Ramos (cell line): ENCODE results near the gene PLEKHN1.

ENCODE experiments used
- in situ Hi-C: fragments of 300-500 bp; cut with MboI; formaldehyde crosslinking; loops from one replicate; pipeline ENCODE4 v1.14.3; 2022; ENCODE audit warnings: low sequenced_read_pairs; ENCODE audit not compliant: unreplicated experiment

Gene PLEKHN1, protein sequence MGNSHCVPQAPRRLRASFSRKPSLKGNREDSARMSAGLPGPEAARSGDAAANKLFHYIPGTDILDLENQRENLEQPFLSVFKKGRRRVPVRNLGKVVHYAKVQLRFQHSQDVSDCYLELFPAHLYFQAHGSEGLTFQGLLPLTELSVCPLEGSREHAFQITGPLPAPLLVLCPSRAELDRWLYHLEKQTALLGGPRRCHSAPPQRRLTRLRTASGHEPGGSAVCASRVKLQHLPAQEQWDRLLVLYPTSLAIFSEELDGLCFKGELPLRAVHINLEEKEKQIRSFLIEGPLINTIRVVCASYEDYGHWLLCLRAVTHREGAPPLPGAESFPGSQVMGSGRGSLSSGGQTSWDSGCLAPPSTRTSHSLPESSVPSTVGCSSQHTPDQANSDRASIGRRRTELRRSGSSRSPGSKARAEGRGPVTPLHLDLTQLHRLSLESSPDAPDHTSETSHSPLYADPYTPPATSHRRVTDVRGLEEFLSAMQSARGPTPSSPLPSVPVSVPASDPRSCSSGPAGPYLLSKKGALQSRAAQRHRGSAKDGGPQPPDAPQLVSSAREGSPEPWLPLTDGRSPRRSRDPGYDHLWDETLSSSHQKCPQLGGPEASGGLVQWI

DNA sequence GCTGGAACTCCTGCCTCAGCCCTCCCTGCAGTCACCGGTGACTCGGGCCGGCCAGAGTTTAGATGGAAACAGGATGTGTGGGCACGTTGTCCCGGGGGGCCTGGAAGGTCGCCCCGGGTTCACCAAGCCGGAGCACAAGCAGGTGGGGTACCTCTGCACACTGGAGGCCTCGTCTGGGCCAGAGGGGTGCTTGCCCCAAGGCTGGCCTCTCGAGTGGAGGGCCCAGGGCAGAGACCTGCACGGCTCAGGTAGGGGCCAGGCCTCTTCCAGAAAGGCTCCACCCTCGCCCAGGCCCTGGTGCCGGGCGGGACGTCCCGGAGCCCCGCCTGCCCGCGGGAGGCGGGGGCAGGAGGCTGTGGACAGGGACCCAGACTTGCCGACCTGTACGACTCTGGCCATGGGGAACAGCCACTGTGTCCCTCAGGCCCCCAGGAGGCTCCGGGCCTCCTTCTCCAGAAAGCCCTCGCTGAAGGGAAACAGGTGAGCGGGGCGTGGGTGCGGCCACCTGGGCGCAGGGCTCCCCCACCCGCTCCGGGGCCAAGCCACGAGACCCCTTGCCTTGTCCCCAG, at the start of gene PLEKHN1:
PLEKHN1 (plus strand) TSS at position 348 of the 569 bp plus-strand sequence; CDS start at position 398, 50 bp downstream.
- in situ Hi-C loops: no loop called here

DNA sequence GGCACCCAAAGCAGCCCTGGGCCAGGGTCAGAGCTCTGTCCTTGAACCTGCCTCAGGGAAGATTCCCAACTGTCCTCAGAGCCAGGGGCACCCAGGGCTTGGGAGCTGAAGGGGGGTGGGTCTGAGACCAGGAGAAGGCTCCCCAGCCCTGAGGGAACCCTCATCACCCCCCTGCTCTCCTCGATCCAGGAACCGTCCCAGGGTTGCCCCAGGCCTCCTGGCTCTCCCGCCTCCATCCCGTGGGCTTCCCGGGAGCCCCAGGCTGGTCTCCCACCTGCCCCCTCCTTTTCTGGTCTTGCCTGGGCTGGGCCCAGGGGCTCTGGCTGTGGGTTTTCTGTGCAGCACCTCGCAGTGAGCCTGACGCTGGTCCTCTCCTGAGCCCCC, 49.2 kb upstream of the PLEKHN1 start:
- in situ Hi-C loops: no loop called here

DNA sequence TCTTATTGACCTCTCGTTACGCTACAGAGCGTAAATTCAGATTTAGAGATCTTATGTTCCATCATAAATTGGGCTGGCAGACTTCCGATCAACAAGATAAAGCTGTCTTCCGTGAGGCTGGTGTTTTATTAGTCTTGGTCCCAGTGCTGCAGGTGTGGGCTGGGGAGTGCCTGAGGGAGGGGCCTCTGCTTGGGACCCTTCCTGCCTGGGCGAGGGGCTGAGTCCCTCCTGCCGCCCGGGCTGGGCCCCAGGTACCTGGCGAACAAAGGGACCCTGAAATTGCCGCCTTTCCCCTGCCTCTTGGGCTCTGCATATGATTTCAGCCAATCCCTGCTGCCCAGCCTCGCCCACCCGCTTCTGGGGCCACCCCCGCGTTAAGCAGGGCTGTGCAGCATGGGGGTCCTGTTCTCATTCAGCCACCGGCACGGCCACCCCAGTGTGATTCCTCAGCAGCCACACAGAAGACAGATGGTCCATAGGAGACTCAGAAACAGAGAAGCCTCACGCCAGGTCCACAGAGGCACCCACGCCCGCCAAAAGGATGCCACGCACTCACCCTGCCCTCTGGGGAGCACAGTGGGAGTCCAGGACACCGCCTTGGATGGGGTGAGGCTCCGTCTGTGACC, 48.7 kb upstream of the PLEKHN1 start:
- in situ Hi-C loops: no loop called here

DNA sequence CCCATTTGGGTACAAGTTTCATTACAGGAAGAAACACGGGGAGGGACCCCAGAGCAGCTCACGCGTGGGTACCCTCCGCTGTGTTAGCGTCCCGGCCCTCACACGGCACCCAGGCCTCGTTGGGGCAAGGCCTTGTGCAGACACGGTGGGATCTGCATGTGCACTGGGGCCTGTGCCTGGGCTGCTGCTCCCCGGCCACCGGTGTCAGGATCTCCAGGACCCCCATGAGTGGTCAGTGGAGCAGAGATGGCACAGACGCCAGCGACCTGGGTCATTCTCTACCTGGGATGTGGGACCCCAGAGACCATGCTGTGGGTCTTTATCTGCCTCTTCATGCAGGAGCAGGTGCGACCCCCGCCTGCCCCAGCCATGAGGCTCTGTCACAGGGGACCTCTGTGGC, 47.9 kb upstream of the PLEKHN1 start:
- in situ Hi-C loops: no loop called here

DNA sequence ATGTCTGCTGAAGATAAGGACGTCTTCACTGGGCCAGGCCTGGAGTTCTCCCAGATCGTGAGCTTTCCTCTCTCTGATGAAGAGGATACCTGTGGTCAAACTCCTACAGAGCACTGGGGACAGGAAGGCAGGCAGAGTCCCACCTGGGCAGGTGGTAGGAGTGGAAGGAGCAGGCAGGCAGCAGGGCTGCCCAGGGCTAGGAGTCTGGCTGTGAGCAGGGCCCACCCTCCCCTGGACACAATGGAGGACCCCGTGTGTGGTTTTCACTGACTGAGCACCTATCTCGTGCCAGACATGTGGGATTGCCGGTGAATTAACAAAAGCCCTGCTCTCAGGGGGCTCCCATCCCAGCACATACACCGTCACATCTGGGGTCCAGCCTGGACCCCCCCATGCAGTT, 47.4 kb upstream of the PLEKHN1 start:
- in situ Hi-C loops: no loop called here

DNA sequence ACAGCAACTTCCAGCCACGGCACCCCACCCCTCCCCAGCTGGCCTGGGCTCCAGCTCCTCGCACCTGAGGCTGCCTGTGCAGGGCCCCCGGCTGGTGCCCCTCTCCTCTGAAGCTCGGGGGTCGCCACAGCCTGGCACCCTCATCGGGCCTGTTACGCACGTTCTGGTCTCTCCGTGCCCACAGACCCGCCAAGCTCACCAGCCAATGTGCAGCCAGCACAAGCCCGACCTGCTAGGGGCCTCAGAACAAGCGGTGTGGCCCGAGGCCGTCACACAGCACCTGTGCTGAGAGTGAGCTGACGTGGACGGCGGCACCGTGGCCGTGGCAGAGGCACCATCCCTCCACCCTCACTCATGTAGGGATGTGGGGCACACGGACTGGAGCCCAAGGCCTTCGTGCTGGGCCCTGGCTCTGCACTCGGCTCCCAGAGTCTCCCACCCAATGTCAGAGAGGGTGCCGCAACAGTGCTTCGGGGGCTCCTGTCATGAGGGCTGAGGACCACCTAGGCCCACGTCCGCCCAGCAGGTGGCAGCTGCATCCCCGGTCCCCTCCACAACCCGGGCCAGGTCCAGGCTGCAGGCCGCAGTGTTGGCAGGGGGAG, 46.9 kb upstream of the PLEKHN1 start:
- in situ Hi-C loops: no loop called here

DNA sequence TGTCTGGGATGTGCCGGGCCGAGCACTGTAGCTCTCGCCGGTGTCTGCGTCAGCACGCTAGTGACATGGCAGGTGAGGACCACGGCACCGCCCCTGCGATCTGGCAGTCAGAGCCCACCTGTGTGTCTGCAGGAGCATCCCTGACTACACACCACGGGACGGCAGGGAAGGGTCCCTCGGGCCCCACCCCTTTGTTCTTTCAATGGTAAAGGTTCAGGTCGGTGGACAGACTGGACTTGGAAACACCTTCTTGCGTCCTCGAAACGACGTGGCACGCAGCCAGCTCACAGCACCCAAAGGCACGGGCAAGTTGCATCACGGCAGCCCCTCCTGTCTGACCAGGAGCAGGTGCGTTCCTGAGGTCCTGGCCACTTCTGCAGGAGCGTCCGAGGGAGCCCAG, 46.3 kb upstream of the PLEKHN1 start:
- in situ Hi-C loops: no loop called here

DNA sequence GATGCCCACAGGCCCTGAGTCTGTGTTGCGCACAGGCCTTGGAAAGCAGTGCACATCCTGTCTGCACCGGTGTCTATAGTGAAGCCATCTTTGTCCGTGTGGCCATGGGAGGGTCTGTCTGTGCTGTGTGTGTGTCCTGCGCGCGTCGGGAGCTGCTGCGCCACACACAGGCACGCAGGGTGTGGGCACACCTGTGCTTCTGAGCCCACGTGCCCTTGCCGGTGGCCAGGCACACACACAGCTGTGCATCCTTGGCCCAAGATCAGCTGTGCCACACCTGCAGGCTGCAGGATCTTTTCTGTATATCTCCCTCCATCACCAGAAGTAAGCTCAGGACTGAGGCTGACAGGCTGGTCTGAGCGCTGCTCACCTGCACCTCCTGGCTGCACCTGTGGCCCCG, 45.8 kb upstream of the PLEKHN1 start:
- in situ Hi-C loops: no loop called here

DNA sequence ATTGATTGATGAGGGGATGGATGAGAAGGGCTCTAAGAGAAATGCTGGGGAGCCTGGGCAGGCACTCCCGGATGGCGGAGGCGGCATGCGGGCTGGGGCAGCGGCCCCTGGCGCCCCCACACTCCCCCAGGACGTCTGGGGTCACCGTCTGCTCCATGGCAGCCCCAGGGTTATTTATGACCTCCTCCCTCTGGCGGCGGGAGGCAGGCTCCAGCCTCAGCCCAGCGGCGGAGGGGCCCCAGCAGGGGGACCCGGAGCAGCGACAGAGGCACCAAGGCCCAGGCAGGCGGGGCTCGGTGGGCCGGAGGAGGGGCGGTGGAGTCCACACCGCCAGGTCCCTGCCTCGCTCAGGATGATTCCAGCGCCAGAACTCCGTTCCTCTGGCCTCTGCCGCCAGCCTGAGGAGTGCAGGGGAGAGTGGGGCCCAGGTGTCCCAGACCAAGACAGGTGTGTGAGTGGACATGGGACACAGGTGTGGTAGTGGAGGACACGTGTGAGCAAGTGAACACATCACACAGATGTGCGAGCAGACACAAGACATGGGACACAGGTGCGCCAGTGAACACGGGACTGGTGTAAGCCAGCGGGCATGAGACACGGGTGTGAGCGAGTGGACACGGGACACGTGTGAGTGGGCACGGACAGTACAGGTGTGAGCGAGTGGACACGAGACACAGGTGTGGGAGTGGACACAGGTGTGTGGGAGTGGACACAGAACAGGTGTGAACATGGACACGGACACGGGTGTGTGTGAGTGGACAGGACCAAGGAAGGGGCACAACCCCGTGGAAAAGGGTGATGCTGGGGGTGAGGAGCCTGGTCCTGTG, 45.1 kb upstream of the PLEKHN1 start:
- in situ Hi-C loops: no loop called here

DNA sequence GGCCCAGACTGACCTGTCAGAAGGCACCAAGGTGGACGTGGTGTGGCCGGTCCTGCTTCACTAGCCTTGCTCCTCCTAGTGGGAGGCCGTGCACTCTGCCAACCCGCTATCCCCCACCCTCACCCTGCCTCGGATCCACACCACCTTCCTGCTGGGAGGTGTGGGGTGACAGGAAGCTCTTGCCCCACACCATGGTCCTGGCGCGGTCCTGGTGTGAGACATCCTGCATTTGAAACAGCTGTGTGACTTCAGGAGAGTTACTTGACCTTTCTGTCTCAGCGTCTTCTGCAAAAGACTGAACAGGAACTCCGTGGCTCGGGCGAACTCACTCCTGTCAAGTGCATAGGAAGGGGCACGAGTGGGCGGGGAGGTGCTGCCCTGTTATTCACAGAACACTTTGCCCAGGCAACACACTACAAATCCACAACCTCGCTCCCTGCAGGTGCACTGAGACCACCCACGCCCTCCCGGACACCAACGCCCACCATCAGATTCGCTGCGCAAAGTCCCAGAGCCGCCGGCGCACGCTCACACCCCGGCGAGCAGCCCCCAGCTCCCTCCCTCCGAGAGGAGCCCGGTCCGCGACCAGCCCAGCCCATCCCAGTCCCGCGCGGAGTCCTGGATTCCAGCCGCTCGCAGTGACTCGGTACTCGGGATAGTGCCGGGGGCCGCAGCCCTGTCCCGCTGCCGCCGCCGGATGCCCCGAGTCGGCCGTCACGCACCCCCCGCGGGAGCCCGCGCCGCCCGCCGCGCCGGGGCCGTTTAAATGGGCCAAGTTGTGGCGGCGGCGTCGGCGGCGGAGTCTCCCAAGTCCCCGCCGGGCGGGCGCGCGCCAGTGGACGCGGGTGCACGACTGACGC, 42.9 kb upstream of the PLEKHN1 start, which contains the start of gene SAMD11:
SAMD11 (plus strand) TSS at position 793 of the 860 bp plus-strand sequence. CDS start 509 bp downstream, outside the sequence.
- in situ Hi-C loops: no loop called here

DNA sequence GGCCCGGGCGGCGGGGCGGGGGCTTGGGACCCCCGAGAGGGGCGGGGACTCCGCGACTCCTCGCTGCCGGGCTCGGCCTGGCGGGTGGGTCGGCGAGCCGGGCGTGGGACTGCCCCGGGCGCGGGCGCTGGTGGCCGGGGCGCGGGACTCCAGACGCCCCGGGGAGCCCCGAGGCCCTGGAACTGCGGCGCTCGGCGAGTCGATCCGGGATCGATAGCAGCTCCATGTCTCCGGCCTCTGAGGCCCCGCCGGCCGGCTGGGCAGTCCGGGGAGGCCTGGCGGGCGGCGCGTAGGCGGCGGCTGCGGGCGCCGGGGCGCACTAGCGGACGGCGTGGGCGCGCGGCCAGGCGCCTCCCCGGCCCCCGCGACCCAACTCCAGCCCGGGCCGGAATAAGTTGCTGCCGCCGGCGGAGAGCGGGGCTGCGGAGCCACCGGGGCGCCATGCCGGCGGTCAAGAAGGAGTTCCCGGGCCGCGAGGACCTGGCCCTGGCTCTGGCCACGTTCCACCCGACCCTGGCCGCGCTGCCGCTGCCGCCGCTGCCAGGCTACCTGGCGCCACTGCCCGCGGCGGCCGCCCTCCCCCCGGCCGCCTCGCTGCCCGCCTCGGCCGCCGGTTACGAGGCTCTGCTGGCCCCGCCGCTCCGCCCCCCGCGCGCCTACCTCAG, 42.2 kb upstream of the PLEKHN1 start:
- in situ Hi-C loops: no loop called here

DNA sequence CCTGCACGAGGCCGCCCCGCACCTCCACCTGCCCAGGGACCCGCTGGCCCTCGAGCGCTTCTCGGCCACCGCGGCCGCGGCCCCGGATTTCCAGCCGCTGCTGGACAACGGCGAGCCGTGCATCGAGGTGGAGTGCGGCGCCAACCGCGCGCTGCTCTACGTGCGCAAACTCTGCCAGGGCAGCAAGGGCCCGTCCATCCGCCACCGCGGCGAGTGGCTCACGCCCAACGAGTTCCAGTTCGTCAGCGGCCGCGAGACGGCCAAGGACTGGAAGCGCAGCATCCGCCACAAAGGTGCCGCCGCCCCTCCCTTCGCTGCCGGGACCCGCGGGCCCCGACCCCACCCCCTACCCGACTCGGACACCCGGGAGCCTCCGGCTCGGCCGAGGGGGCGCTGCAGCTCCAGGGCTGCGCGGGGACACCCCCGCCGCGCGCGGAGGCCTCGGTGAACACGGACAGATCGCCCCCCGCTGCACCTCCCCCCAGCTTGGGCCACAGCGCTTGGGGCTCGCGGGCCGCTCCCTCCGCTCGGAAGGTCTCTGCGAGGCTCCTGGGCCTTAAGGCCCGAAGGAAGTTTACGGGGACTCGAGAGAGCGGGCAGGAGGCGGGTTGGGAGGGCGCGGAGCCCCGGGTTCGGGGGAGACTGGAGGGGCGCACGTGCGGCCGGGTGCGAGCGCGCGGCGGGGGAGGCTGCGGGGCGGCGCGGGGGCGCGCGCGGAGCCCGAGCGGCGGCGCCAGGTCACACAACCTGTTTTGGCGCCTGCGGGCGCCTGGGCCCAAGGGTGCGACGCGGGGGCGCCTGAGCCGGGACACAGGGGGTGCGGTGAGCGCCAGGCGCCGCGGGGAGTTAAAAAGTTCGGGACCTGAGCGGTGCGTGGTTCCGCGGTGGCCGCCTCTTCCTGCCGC, 41.4 kb upstream of the PLEKHN1 start:
- in situ Hi-C loops: no loop called here

DNA sequence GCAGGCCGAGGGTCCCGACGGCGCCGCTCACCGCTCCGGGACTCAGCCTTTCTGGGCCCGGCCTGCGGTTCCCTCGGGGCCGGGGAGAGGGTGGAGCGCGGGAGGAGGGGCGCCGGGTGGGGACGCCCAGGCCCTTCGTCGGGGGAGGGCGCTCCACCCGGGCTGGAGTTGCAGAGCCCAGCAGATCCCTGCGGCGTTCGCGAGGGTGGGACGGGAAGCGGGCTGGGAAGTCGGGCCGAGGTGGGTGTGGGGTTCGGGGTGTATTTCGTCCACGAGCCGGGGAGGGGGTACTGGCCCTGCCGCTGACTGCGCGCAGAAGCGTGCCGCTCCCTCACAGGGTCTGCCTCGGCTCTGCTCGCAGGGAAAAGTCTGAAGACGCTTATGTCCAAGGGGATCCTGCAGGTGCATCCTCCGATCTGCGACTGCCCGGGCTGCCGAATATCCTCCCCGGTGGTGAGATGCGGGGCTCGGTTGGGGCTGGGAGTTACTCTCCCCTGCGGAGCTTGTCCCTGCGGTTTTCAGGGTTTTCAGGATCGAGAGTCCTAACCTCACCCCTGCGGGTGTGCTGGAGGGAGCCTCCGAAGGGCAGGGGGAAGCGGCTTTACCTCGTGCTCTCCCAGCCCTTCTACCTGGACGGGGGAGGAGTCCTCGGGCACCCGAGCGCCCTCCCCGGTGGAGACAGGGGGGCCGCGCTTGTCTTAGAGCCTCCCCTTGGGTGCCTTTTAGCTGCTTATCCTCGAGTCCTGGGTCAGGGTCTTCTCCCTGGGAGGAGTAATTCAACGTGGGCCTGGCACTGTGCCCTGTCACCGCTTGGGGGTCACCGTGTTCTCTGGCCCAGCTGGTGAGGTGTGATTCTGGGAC, 40.5 kb upstream of the PLEKHN1 start:
- in situ Hi-C loops: no loop called here

DNA sequence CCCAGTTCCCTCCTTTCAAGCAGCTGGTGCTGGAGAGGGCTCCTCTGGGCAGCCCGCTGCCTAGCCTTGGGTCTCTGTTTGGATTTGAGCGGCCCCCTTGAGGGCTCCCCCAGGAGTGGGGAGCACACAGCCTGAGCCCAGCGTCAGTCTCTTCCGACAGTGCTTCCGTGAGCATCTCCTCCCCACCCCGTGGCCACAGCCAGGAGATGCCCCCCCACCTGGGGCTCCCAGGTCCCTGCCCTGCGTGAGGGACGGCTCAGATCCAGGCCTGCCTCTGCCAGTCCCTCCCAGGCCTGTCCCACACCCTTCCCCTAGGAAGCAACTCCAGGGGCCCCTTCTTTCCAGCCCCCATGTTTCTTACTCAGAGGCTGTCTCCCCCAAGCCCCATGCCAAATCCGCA, 39.0 kb upstream of the PLEKHN1 start:
- in situ Hi-C loops: no loop called here

DNA sequence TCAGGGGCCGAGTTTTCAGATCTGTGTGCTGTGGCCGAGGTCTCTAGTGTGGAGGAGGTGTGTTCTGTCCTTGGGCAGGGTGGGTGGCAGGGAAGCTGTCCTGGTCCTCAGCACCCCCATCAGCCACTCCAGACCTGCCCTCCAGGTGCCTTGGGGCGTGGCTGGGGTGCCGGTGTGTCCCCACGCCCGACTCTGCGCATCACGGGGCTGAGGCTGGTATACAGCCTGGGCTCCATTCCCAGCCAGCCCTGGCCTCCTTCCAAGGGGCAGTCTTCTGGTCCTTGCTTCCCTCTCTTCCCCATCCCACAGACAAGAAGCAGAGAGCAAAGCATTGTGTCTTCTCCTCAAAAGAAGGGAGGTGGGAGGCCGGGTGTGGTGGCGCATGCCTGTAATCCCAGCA, 38.5 kb upstream of the PLEKHN1 start:
- in situ Hi-C loops: no loop called here

DNA sequence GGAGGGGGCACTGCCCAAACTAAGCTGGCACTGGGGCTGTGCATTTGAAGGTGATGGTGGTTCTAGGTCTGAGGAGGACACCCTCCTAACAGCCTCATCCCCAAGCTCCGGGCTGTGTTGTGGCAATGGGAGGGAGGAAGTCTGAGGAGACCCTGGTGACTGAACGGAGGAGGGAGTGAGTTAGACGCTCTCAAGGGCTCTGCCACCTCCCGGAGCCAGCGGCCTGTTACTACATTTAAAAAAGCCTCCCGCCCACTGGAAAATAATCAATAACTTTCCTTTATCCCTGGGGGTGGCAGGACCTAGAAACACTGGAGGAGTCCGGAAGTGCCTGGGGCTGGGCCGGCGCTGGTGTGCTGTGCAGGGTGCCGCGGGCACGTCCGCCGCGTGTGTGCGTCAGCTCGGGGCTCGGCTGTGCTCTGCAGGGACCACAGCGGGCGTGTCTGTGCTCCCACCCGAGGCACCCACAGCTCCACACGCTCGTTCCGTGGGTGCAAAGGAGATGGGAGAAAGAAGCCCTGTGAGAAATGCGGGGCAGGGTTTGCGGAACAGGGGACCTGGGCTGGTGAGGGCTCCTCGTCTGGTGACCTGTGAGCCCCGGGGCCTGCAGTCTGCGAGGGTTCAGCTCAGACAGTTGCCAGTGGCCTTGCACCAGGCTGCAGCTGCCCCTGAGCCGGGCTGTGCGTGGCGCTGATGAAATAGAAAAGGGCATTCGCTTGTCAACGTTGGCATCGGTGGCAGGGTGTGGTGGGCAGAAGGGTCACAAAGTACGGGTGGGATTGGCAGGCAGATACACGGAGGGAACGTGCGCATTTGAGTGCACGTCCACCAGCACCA, 37.2 kb upstream of the PLEKHN1 start:
- in situ Hi-C loops: no loop called here
